Lower leg skin (tissue), 3 donors: Measurements from ENCODE around the gene BIN1.

Experiments
- CTCF ChIP-seq, 3 donors: fragments of 450-650 bp; IDR thresholded peaks; one replicate each; pipeline ENCODE4 v1.5.1; 2016; ENCODE audit warnings: antibody characterized with exemption in 3 of 3, mild to moderate bottlenecking in 3 of 3, moderate library complexity in 2 of 3
- POLR2A ChIP-seq, 2 donors: fragments of 450-650 bp; IDR thresholded peaks; one replicate each; pipeline ENCODE4 v1.6.1; 2016 to 2017; ENCODE audit warnings: antibody characterized with exemption in 2 of 2, mild to moderate bottlenecking in 1 of 2, moderate library complexity in 1 of 2

GRCh38 chr2:127118038-127118437 lies 11.1 kb upstream of the BIN1 start:
- no peak for TF ChIP-seq CTCF (IDR thresholded peaks at IDR 0.05)
- no peak for TF ChIP-seq POLR2A (IDR thresholded peaks at IDR 0.05)
